Measurements from ENCODE around the gene OR7D2. TPM values are rescaled to one million over a fixed set of nuclear protein-coding genes. Genes with fewer than 3 reads are reported as not detected.

Gene OR7D2
- total and polyA plus RNA-seq, 7 experiments from 2014 or later: 0.82 TPM; not detected in 6

DNA sequence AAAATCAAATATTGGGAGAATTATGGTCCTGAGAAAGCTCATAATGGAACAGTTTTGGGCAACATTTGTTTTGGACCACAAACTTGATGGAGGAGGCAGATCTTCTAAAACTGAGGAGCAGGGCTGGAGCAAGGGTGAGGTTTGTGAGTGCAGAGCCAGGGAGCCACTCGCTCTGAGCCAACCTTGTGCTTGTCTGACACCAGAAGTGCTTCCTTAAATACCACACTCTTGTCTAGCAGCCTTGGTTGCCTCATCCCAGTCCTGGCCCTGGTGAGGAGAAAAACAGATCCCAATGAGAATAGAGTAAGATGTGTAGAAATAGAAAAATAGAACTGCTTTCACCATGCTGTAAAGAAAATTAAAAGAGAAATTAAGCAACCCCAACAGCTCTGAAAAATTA lies 31.9 kb upstream of the OR7D2 start:
- H3K36me3 Mint-ChIP-seq: peaks cover 22 to 90% (median 83%) of the 10 kb centered on the region in 5 donors
- ChIA-PET POLR2A (interaction anchor here (0.5 kb wide), 1 partner anchor 292 kb away, joined by 3 read pairs; no protein-coding TSS in a partner anchor), CTCF (no interaction called here)
- peak overlapping the region in 3 of 10 donors; percentile 11 to 50 (median 41) for H3K4me3 Mint-ChIP-seq
- no peak overlapping the region for H3K27ac ChIP-seq (ENCODE audit: low read depth, low read length)
- H3K27me3 Mint-ChIP-seq: no peaks in the 10 kb centered on the region
- DNase-seq: no peak
- ATAC-seq: no peak
- no peaks in the 10 kb centered on the region for H3K27me3 ChIP-seq (ENCODE audit: control insufficient read depth in 2 of 2, insufficient read depth in 2 of 2, low read length in 2 of 2)
- peaks cover 8 to 78% (median 34%) of the 10 kb centered on the region in 11 donors for H3K9me3 Mint-ChIP-seq
- peaks cover 0 to 40% (median 0%) of the 10 kb centered on the region in 3 experiments for H3K36me3 ChIP-seq (ENCODE audit: control insufficient read depth in 2 of 3, insufficient read depth in 3 of 3, low read length in 3 of 3)
- H3K4me1 ChIP-seq (ENCODE audit: control insufficient read depth in 2 of 2, insufficient read depth in 2 of 2, low read length in 2 of 2): peaks cover 4 to 8% of the 10 kb centered on the region in 2 donors
- H3K9me3 ChIP-seq (ENCODE audit: control insufficient read depth in 2 of 3, low read length in 3 of 3): peaks cover 0 to 9% (median 8%) of the 10 kb centered on the region in 3 experiments
- intact Hi-C loops (cut with micrococcal nuclease): no loop called here
- no peak overlapping the region for H3K27ac Mint-ChIP-seq
- peaks cover 18 to 87% (median 76%) of the 10 kb centered on the region in 7 donors for H3K4me1 Mint-ChIP-seq
- no peak overlapping the region for H3K4me3 ChIP-seq (ENCODE audit: low read length)

DNA sequence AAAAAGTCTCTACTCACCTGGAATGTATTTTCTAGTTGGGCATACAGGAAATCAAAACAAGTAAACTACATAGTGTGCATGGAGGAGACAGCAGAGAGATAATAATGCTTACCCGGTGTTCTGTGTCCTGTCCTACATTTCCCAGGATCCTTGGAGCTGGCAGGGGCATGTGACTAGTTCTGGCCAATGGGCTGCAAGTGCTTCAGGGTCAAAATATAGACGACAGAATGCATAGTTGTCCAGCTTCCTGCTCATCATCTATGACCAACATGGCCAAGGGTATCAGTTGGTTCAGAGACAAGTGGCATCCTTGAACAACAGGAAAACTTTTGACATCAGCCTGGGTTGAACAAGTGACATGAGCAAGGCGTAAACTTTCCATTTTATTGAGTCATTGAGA lies 30.1 kb upstream of the OR7D2 start:
- POLR2A ChIA-PET: no interaction called here
- H3K36me3 Mint-ChIP-seq: peaks cover 28 to 94% (median 87%) of the 10 kb centered on the region in 5 donors
- H3K9me3 ChIP-seq (ENCODE audit: control insufficient read depth in 2 of 3, low read length in 3 of 3): peaks cover 0 to 17% (median 9%) of the 10 kb centered on the region in 3 experiments
- H3K4me1 Mint-ChIP-seq: peaks cover 9 to 82% (median 73%) of the 10 kb centered on the region in 7 donors
- H3K36me3 ChIP-seq (ENCODE audit: control insufficient read depth in 2 of 3, insufficient read depth in 3 of 3, low read length in 3 of 3): peaks cover 0 to 49% (median 4%) of the 10 kb centered on the region in 3 experiments
- H3K4me3 ChIP-seq (ENCODE audit: low read length): no peak overlapping the region
- CTCF ChIA-PET: no interaction called here
- no peaks in the 10 kb centered on the region for H3K27me3 Mint-ChIP-seq
- no peaks in the 10 kb centered on the region for H3K4me1 ChIP-seq (ENCODE audit: control insufficient read depth in 2 of 2, insufficient read depth in 2 of 2, low read length in 2 of 2)
- H3K9me3 Mint-ChIP-seq: peaks cover 9 to 89% (median 47%) of the 10 kb centered on the region in 11 donors
- no peak for ATAC-seq
- H3K27ac Mint-ChIP-seq: peak overlapping the region in 1 of 9 donors; percentile 25
- no peaks in the 10 kb centered on the region for H3K27me3 ChIP-seq (ENCODE audit: control insufficient read depth in 2 of 2, insufficient read depth in 2 of 2, low read length in 2 of 2)
- no peak overlapping the region for H3K27ac ChIP-seq (ENCODE audit: low read depth, low read length)
- no peak for DNase-seq
- intact Hi-C loops (cut with micrococcal nuclease): no loop called here
- peak overlapping the region in 3 of 10 donors; percentile 3 to 48 (median 38) for H3K4me3 Mint-ChIP-seq

DNA sequence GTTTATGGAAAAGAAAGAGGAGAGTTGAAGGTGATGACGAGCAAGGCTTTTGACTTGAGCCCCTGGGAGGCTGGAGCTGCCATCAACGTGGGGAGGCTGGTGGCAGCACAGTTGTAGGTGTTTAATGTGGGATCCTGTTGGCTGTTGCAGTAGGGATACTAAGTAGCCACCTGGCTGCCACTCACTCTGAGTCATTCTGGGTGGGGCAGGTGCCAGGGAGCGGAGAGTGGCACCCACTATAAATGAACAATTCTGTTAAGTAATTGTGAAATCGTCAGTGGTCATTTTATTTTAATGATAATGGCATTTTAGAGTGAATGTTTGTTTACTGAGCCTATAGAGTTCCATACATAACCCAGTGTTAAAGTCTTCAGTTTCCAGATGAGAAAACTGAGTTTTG lies 28.8 kb upstream of the OR7D2 start:
- no peaks in the 10 kb centered on the region for H3K27me3 ChIP-seq (ENCODE audit: control insufficient read depth in 2 of 2, insufficient read depth in 2 of 2, low read length in 2 of 2)
- Mint-ChIP-seq H3K4me1 (peaks cover 9 to 83% (median 74%) of the 10 kb centered on the region in 7 donors), H3K36me3 (peaks cover 27 to 95% (median 89%) of the 10 kb centered on the region in 5 donors), H3K4me3 (peak overlapping the region in 4 of 10 donors; percentile 4 to 53 (median 46)), H3K27me3 (no peaks in the 10 kb centered on the region), H3K9me3 (peaks cover 6 to 91% (median 46%) of the 10 kb centered on the region in 11 donors), H3K27ac (peak overlapping the region in 3 of 9 donors; percentile 4 to 46 (median 10))
- intact Hi-C loops (cut with micrococcal nuclease): no loop called here
- ATAC-seq (no peak), DNase-seq (no peak)
- no peak overlapping the region for H3K4me3 ChIP-seq (ENCODE audit: low read length)
- H3K36me3 ChIP-seq (ENCODE audit: control insufficient read depth in 2 of 3, insufficient read depth in 3 of 3, low read length in 3 of 3): peaks cover 0 to 57% (median 4%) of the 10 kb centered on the region in 3 experiments
- no peaks in the 10 kb centered on the region for H3K4me1 ChIP-seq (ENCODE audit: control insufficient read depth in 2 of 2, insufficient read depth in 2 of 2, low read length in 2 of 2)
- H3K9me3 ChIP-seq (ENCODE audit: control insufficient read depth in 2 of 3, low read length in 3 of 3): peaks cover 0 to 15% (median 3%) of the 10 kb centered on the region in 3 experiments
- no peak overlapping the region for H3K27ac ChIP-seq (ENCODE audit: low read depth, low read length)
- CTCF ChIA-PET: no interaction called here
- POLR2A ChIA-PET: no interaction called here

DNA sequence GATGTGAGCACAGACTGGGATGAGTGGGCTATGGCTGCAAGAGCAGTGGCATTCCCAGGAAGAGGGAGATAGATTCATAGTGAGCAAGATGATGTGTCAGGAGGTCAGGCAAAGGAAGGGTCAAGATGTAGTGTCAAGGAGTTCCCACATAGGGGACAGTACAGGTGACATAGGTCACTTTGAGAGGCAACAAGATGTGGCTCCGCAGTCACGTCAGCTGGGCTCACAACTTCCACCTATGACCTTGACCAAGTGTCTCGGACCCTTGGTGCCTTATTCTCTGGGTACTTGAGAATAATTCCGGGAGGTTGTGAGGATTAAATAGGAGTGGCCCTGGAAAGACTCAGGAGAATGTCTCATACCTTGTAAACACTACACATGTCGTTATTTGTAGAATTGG lies 28.1 kb upstream of the OR7D2 start:
- CTCF ChIA-PET: no interaction called here
- Histone ChIP-seq H3K27me3 (ENCODE audit: control insufficient read depth in 2 of 2, insufficient read depth in 2 of 2, low read length in 2 of 2) (no peaks in the 10 kb centered on the region), H3K4me3 (ENCODE audit: low read length) (no peak overlapping the region), H3K27ac (ENCODE audit: low read depth, low read length) (no peak overlapping the region), H3K36me3 (ENCODE audit: control insufficient read depth in 2 of 3, insufficient read depth in 3 of 3, low read length in 3 of 3) (peaks cover 0 to 57% (median 4%) of the 10 kb centered on the region in 3 experiments), H3K4me1 (ENCODE audit: control insufficient read depth in 2 of 2, insufficient read depth in 2 of 2, low read length in 2 of 2) (no peaks in the 10 kb centered on the region), H3K9me3 (ENCODE audit: control insufficient read depth in 2 of 3, low read length in 3 of 3) (peaks cover 0 to 9% (median 0%) of the 10 kb centered on the region in 3 experiments)
- ATAC-seq: no peak
- Mint-ChIP-seq H3K9me3 (peaks cover 6 to 91% (median 47%) of the 10 kb centered on the region in 11 donors), H3K36me3 (peaks cover 30 to 95% (median 89%) of the 10 kb centered on the region in 5 donors), H3K27me3 (no peaks in the 10 kb centered on the region), H3K4me1 (peaks cover 6 to 84% (median 77%) of the 10 kb centered on the region in 7 donors), H3K4me3 (peak overlapping the region in 3 of 10 donors; percentile 45 to 53 (median 48)), H3K27ac (peak overlapping the region in 3 of 9 donors; percentile 14 to 16 (median 16))
- intact Hi-C loops (cut with micrococcal nuclease): no loop called here
- POLR2A ChIA-PET: no interaction called here
- DNase-seq: no peak

DNA sequence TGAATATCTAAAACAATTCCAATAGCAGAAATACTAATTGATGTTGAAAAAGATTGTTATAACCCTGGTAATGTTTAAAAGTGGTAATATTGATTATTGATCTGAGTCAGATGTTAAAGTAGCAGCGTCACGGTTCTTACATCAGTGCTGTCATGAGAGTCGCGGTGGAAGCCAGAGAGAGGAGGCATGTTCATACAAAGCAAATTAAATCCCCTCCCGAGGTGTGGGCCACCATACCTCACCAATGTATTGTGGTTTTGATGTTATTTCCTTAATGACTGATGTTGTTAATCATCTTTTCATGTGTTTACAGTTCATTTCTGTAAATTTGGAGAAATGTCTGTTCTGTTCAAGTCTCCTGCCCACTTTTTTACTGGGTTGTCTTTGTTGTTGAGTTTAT lies 27.4 kb upstream of the OR7D2 start:
- H3K27ac Mint-ChIP-seq: no peak overlapping the region
- H3K4me1 Mint-ChIP-seq: peaks cover 6 to 79% (median 71%) of the 10 kb centered on the region in 7 donors
- H3K4me3 Mint-ChIP-seq: peak overlapping the region in 3 of 10 donors; percentile 9 to 39 (median 22)

DNA sequence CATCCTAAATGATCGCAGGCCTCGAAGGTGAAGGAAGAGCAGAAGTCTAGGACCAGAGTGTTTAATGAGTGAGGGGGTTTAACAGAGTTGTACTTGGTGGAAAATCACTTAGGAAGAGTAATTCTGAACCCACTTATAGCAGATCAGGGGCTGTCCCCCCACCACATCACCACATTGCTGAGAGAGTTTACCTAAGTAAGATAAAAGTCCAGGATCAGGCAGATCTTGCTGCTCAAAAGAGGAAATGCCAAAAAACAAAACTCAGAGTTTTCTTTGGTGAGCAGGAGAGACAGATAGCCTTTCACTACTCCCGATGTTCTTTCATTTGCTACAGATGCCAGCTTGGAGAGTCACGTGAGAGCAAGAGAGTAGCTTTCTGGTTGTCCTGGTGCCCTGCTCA lies 23.2 kb upstream of the OR7D2 start:
- DNase-seq (no peak), ATAC-seq (no peak)
- H3K4me3 Mint-ChIP-seq: peak overlapping the region in 1 of 10 donors; percentile 35
- Histone ChIP-seq H3K27ac (ENCODE audit: low read depth, low read length) (no peak overlapping the region), H3K36me3 (ENCODE audit: control insufficient read depth in 2 of 3, insufficient read depth in 3 of 3, low read length in 3 of 3) (peaks cover 21 to 76% (median 43%) of the 10 kb centered on the region in 3 experiments), H3K4me3 (ENCODE audit: low read length) (no peak overlapping the region), H3K9me3 (ENCODE audit: control insufficient read depth in 2 of 3, low read length in 3 of 3) (peaks cover 0 to 35% (median 10%) of the 10 kb centered on the region in 3 experiments), H3K27me3 (ENCODE audit: control insufficient read depth in 2 of 2, insufficient read depth in 2 of 2, low read length in 2 of 2) (no peaks in the 10 kb centered on the region), H3K4me1 (ENCODE audit: control insufficient read depth in 2 of 2, insufficient read depth in 2 of 2, low read length in 2 of 2) (no peaks in the 10 kb centered on the region)
- H3K4me1 Mint-ChIP-seq: peaks cover 0 to 44% (median 37%) of the 10 kb centered on the region in 7 donors
- peak overlapping the region in 1 of 9 donors; percentile 58 for H3K27ac Mint-ChIP-seq
- peaks cover 56 to 100% (median 94%) of the 10 kb centered on the region in 5 donors for H3K36me3 Mint-ChIP-seq
- ChIA-PET POLR2A (no interaction called here), CTCF (no interaction called here)
- intact Hi-C loops (cut with micrococcal nuclease): no loop called here
- peaks cover 6 to 99% (median 59%) of the 10 kb centered on the region in 11 donors for H3K9me3 Mint-ChIP-seq
- no peaks in the 10 kb centered on the region for H3K27me3 Mint-ChIP-seq

More for the DNA sequence above, 27.4 kb upstream of the OR7D2 start:
- intact Hi-C loops (cut with micrococcal nuclease): no loop called here
- POLR2A ChIA-PET: no interaction called here
- Mint-ChIP-seq H3K36me3 (peaks cover 34 to 98% (median 90%) of the 10 kb centered on the region in 5 donors), H3K9me3 (peaks cover 6 to 92% (median 47%) of the 10 kb centered on the region in 11 donors), H3K27me3 (no peaks in the 10 kb centered on the region)
- Histone ChIP-seq H3K36me3 (ENCODE audit: control insufficient read depth in 2 of 3, insufficient read depth in 3 of 3, low read length in 3 of 3) (peaks cover 0 to 64% (median 10%) of the 10 kb centered on the region in 3 experiments), H3K27ac (ENCODE audit: low read depth, low read length) (no peak overlapping the region), H3K4me1 (ENCODE audit: control insufficient read depth in 2 of 2, insufficient read depth in 2 of 2, low read length in 2 of 2) (no peaks in the 10 kb centered on the region), H3K4me3 (ENCODE audit: low read length) (no peak overlapping the region), H3K9me3 (ENCODE audit: control insufficient read depth in 2 of 3, low read length in 3 of 3) (peaks cover 0 to 16% (median 0%) of the 10 kb centered on the region in 3 experiments), H3K27me3 (ENCODE audit: control insufficient read depth in 2 of 2, insufficient read depth in 2 of 2, low read length in 2 of 2) (no peaks in the 10 kb centered on the region)
- CTCF ChIA-PET: no interaction called here
- ATAC-seq (peak; percentile 42), DNase-seq (no peak)

DNA sequence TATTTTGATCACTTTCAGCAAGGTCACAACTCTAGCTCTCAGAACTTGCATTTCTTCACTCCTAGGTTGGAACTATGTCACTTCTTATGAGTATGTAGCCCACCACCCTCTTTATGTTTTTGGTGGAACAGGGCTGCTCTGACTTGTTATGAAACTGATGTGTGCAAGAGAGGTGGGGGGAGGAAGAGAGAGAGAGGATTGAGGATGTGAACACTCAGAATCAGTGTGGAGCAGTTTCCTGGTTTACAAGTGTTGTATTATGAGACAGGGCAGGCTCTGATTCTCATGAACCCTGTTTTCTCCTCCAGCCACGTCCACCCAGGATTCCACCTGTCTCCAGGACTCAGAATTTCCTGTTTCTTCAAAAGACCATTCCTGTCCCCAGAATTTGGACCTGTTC lies 22.5 kb upstream of the OR7D2 start:
- H3K9me3 Mint-ChIP-seq: peaks cover 0 to 99% (median 59%) of the 10 kb centered on the region in 11 donors
- Histone ChIP-seq H3K4me3 (ENCODE audit: low read length) (no peak overlapping the region), H3K27ac (ENCODE audit: low read depth, low read length) (no peak overlapping the region), H3K27me3 (ENCODE audit: control insufficient read depth in 2 of 2, insufficient read depth in 2 of 2, low read length in 2 of 2) (no peaks in the 10 kb centered on the region), H3K4me1 (ENCODE audit: control insufficient read depth in 2 of 2, insufficient read depth in 2 of 2, low read length in 2 of 2) (no peaks in the 10 kb centered on the region), H3K36me3 (ENCODE audit: control insufficient read depth in 2 of 3, insufficient read depth in 3 of 3, low read length in 3 of 3) (peaks cover 28 to 80% (median 50%) of the 10 kb centered on the region in 3 experiments), H3K9me3 (ENCODE audit: control insufficient read depth in 2 of 3, low read length in 3 of 3) (peaks cover 0 to 42% (median 16%) of the 10 kb centered on the region in 3 experiments)
- no peak overlapping the region for H3K4me3 Mint-ChIP-seq
- peaks cover 0 to 37% (median 30%) of the 10 kb centered on the region in 7 donors for H3K4me1 Mint-ChIP-seq
- peaks cover 56 to 100% (median 94%) of the 10 kb centered on the region in 5 donors for H3K36me3 Mint-ChIP-seq
- H3K27me3 Mint-ChIP-seq: no peaks in the 10 kb centered on the region
- ATAC-seq: no peak
- ChIA-PET POLR2A (no interaction called here), CTCF (no interaction called here)
- DNase-seq: no peak
- intact Hi-C loops (cut with micrococcal nuclease): no loop called here
- no peak overlapping the region for H3K27ac Mint-ChIP-seq

All from naive thymus-derived CD4-positive, alpha-beta T cell (primary cell).